Left ventricle myocardium inferior (tissue), 1 donor: ENCODE measurements around the gene TOP3B. TPM values are rescaled to one million over a fixed set of nuclear protein-coding genes. Genes with fewer than 3 reads are reported as not detected.

ENCODE experiments used
- DNase-seq: peaks from one replicate; pipeline ENCODE4 v3.0.0-alpha.2; 2020
- H3K27ac ChIP-seq: fragments of 200-600 bp; replicated peaks from 2 replicates; pipeline ENCODE4 v1.8.0; 2021
- H3K27me3 ChIP-seq: fragments of 200-600 bp; 2 replicates; pipeline ENCODE4 v1.8.0; 2021; ENCODE audit warnings: low read depth
- H3K36me3 ChIP-seq: fragments of 200-600 bp; 2 replicates; pipeline ENCODE4 v1.8.0; 2021
- H3K4me1 ChIP-seq: fragments of 200-600 bp; 2 replicates; pipeline ENCODE4 v1.8.0; 2021
- H3K4me3 ChIP-seq: fragments of 200-600 bp; 2 replicates; pipeline ENCODE4 v1.8.0; 2021; ENCODE audit warnings: mild to moderate bottlenecking, moderate library complexity
- H3K9me3 ChIP-seq: fragments of 200-600 bp; replicated peaks from 2 replicates; pipeline ENCODE4 v1.8.0; 2021
- intact Hi-C: fragments of 100-400 bp; cut with micrococcal nuclease; formaldehyde crosslinking; loops from one replicate; pipeline ENCODE4 v1.11.0; 2022
- total RNA-seq: library from RNA; stranded (reverse); fragmentation: NEBNext Ultra II Directional; extraction: Animal tissue kit (Norgen Biotek cat#: 25700); gene quantifications from one replicate; pipeline ENCODE4 v1.2.1, GENCODE V29; 2021
- TF ChIP-seq, protein P1 (sequence below): fragments of 200-600 bp; IDR thresholded peaks from 2 replicates; pipeline ENCODE4 v1.8.0; 2021; ENCODE audit warnings: antibody characterized with exemption, mild to moderate bottlenecking, borderline replicate concordance
- donor health status: DM: no; HTN: yes; CAD: no; lungs with severe emphysema.

The TOP3B gene
- total RNA-seq, 1 donor from 2014 or later: 11.2 TPM

DNA sequence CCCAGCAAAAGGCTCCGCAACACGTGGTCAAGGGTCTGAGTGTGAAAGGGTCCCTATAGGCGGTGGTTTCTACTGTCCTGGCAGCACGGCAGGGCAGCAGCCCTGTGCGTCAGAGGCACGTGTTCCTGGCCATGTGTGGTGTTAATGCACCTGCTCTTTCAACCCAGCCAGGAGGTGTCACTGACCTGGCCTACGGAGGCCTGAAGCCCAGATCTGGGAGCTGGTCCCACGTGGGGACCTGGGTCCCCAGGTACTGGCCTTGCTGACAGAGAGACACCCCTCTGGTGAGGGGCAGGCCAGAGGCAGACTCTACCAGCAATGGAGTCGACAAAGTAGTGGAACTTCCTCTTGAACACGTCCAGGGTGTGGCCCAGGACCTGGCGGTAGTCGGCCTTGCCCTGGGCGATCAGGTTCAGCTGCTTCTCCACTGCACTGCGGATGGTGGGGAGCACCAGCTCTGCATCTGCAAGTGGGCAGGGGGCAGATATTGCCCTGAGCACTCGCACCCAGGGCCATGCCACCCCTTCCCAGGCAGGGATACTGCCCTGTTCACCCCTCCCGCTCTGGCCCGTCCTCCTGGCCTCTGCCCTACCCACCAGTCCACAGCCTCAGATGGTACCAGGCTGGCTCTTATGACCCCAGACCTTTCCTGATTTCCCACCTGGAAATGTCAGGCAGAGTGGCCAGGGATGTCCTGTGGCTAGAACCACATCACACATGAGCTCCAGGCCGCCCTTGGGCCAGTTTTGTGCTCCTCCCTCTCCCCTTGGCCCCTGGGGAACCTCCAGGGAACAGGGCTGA is 23.1 kb downstream of the TOP3B start:
- no peak for DNase-seq
- TF ChIP-seq, protein P1, sequence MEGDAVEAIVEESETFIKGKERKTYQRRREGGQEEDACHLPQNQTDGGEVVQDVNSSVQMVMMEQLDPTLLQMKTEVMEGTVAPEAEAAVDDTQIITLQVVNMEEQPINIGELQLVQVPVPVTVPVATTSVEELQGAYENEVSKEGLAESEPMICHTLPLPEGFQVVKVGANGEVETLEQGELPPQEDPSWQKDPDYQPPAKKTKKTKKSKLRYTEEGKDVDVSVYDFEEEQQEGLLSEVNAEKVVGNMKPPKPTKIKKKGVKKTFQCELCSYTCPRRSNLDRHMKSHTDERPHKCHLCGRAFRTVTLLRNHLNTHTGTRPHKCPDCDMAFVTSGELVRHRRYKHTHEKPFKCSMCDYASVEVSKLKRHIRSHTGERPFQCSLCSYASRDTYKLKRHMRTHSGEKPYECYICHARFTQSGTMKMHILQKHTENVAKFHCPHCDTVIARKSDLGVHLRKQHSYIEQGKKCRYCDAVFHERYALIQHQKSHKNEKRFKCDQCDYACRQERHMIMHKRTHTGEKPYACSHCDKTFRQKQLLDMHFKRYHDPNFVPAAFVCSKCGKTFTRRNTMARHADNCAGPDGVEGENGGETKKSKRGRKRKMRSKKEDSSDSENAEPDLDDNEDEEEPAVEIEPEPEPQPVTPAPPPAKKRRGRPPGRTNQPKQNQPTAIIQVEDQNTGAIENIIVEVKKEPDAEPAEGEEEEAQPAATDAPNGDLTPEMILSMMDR: no peak
- Histone ChIP-seq H3K4me3 (no peak overlapping the region), H3K27me3 (no peaks in the 10 kb centered on the region), H3K4me1 (no peaks in the 10 kb centered on the region), H3K9me3 (no peaks in the 10 kb centered on the region), H3K27ac (no peak overlapping the region), H3K36me3 (peaks cover 54% of the 10 kb centered on the region)
- intact Hi-C loops: no loop called here

DNA sequence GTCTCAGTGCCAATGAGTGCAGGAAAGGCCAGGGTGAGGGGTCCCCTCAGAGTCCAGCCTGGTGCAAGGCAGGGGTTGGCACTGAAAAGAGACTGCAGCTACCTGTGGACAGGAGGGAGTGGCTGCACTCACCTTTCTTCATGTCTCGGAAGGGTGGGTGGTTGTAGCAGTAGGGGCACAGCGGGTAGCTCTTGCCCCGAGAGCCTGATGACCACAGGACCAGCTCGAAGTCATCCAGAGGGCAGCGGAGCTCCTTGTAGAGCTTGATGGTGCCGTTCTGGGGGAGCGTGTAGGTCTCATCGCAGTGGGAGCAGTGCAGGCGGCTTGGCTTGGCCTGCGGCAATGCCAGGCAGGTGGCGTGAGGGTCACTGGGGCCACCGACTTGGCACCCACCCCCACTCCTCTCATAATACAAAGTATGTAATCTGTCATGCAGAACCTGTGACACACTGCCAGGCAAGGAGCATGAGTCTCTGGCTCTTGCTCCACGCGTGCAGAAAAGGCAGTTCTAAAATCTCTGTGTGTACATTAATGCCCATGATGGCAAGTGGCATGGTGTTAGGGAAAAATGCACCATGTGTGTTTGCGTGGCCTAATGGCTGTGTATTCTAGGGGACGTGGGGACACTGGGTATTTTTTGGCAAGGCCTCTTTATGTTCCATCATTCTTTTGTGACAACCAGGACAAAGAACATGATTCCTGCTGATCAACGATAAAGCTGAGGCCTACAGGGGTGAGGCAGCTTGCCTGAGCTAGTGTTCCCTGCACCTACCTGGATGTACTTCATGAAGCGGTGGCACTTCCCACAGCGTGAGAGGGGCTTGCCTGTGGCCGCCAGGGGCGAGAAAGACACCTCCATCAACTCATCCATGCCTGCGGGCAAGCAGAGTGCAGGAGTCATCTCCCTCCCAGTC is 24.0 kb downstream of the TOP3B start:
- H3K4me1 ChIP-seq: no peaks in the 10 kb centered on the region
- TF ChIP-seq, protein P1: no peak
- intact Hi-C loops: no loop called here
- no peak overlapping the region for H3K27ac ChIP-seq
- no peaks in the 10 kb centered on the region for H3K27me3 ChIP-seq
- peaks cover 46% of the 10 kb centered on the region for H3K36me3 ChIP-seq
- DNase-seq: no peak
- no peak overlapping the region for H3K4me3 ChIP-seq
- H3K9me3 ChIP-seq: no peaks in the 10 kb centered on the region

DNA sequence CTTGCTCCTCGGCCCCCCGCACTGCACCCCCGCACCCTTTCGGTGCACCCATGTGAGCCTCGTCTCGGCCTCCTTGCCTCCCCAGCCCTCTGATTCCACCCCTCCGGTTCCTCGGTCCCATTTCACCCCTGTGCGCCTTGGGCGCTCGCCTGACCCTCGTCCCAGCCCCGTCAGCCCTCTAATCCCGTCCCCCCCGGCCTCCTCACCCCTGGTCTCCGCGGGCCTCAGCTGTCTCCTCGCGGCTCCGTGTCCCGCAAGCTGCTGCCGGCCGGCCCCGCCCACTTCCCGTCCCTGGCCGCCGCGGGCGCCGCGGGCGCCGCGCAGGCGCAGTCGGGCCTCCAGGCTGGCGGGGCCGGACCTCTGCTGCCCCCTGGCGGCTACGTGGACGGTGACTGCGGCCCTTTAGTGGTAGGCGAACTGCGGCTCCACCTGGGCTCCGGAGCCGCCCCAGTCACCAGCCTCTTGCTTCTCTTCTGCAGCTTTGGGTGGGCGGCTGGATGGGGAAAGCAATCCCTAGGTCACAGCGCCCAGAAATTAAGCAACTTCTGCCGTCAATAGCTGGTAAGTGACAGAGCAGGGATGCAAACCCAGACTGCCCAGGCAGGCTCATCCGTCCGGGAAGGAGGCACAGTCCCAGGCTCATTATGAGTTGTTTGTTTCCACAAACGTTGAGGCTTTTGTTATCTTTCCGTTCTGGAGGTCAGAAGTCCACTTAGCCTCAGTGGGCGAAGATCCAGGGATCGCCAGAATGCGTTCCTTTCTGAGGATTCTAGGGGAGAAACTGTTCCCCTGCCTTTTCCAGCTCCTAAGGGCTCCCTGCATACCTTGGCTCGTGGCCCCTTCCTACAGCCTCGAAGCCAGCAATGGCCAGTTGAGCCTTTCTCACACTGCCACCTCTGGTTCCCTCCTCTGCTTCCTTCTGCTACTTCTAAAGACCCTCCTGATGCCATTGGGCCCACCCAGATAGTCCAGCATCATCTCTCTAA is 29.7 kb downstream of the TOP3B start, which contains the start of gene PPM1F:
Gene PPM1F, minus strand, starts transcription at position 263 of the 986 bp plus-strand sequence. CDS start 6,800 bp downstream, outside the sequence.
- peak within 1 kb of the TSS; percentile 80 for H3K4me3 ChIP-seq
- DNase-seq: peak; percentile 88
- peak within 1 kb of the TSS; percentile 98 for H3K27ac ChIP-seq
- peaks cover 50% of the 10 kb centered on the region for H3K4me1 ChIP-seq
- intact Hi-C loops: no loop called here
- no peaks in the 10 kb centered on the region for H3K27me3 ChIP-seq
- H3K9me3 ChIP-seq: no peaks in the 10 kb centered on the region
- TF ChIP-seq, protein P1: peak; percentile 92
- H3K36me3 ChIP-seq: no peaks in the 10 kb centered on the region

DNA sequence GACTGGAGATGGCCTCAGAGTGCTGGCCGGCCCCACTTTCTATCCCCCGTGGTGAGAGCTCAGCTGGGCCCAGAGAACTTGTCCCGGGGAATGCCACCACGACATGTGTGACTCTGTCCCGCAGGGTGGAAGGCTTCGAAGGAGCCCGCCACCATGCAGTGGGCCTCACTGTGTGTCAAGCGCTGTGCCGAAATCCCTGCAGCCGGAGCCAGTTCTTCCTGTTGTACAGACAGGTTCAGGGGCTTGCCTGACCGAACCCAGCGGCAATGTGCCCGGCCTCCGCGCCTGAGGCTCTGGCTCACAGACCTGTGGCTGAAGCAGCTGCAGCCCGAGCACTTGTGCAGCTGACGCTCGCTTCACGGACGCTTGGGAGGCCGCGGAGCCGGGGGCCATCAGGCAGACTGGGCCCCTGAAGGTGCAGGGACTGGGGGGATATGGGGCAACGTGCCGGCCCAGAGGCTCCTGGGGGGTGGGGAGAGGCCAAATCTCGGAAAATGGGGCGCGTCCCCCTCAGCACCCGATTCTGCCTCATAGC is 30.6 kb downstream of the TOP3B start:
- intact Hi-C loops: no loop called here
- peak overlapping the region; percentile 98 for H3K27ac ChIP-seq
- TF ChIP-seq, protein P1: no peak
- DNase-seq: peak; percentile 40
- no peaks in the 10 kb centered on the region for H3K27me3 ChIP-seq
- H3K36me3 ChIP-seq: no peaks in the 10 kb centered on the region
- H3K4me1 ChIP-seq: peaks cover 59% of the 10 kb centered on the region
- no peaks in the 10 kb centered on the region for H3K9me3 ChIP-seq
- H3K4me3 ChIP-seq: peak overlapping the region; percentile 80
